ENCODE results near the gene SFXN4. TPM values are rescaled to one million over a fixed set of nuclear protein-coding genes. Genes with fewer than 3 reads are reported as not detected.

SFXN4 gene, protein sequence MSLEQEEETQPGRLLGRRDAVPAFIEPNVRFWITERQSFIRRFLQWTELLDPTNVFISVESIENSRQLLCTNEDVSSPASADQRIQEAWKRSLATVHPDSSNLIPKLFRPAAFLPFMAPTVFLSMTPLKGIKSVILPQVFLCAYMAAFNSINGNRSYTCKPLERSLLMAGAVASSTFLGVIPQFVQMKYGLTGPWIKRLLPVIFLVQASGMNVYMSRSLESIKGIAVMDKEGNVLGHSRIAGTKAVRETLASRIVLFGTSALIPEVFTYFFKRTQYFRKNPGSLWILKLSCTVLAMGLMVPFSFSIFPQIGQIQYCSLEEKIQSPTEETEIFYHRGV
- 21.9 TPM for total RNA-seq
- polyA plus RNA-seq (ENCODE audit: insufficient read depth, low read depth, low replicate concordance) = 59.7 TPM
- long read RNA-seq, donor 1, partial matches to known transcripts = 0 of 2 reads
- long read RNA-seq, donor 1, other reads (novel, unspliced or antisense) = 0 of 2 reads
- long read RNA-seq, donor 2, transcript SFXN4-201 (14 exons, 1,363 nt) = major isoform, 8 of 14 reads
- long read RNA-seq, donor 2, partial matches to known transcripts = 6 of 14 reads
- long read RNA-seq, donor 2, other reads (novel, unspliced or antisense) = 0 of 14 reads
- long read RNA-seq, donor 3, transcript SFXN4-201 (14 exons, 1,363 nt) = major isoform, 6 of 14 reads
- long read RNA-seq, donor 3, partial matches to known transcripts = 7 of 14 reads
- long read RNA-seq, donor 3, other reads (novel, unspliced or antisense) = 0 of 14 reads
- long read RNA-seq, donor 4, transcript SFXN4-201 (14 exons, 1,363 nt) = major isoform, 6 of 20 reads
- long read RNA-seq, donor 4, partial matches to known transcripts = 14 of 20 reads
- long read RNA-seq, donor 4, other reads (novel, unspliced or antisense) = 0 of 20 reads
- long read RNA-seq, donor 5 = 0 reads
- long read RNA-seq, donor 6, transcript SFXN4-201 (14 exons, 1,363 nt) = major isoform, 14 of 15 reads
- long read RNA-seq, donor 6, partial matches to known transcripts = 0 of 15 reads
- long read RNA-seq, donor 6, other reads (novel, unspliced or antisense) = 0 of 15 reads
- long read RNA-seq, donor 7, transcript SFXN4-201 (14 exons, 1,363 nt) = major isoform, 8 of 11 reads
- long read RNA-seq, donor 7, partial matches to known transcripts = 0 of 11 reads
- long read RNA-seq, donor 7, other reads (novel, unspliced or antisense) = 3 of 11 reads
- long read RNA-seq, donor 8, partial matches to known transcripts = 0 of 3 reads
- long read RNA-seq, donor 8, other reads (novel, unspliced or antisense) = 0 of 3 reads
- long read RNA-seq, donor 9, partial matches to known transcripts = 0 of 2 reads
- long read RNA-seq, donor 9, other reads (novel, unspliced or antisense) = 0 of 2 reads
- long read RNA-seq, donor 10, partial matches to known transcripts = 8 of 13 reads
- long read RNA-seq, donor 10, other reads (novel, unspliced or antisense) = 0 of 13 reads

DNA sequence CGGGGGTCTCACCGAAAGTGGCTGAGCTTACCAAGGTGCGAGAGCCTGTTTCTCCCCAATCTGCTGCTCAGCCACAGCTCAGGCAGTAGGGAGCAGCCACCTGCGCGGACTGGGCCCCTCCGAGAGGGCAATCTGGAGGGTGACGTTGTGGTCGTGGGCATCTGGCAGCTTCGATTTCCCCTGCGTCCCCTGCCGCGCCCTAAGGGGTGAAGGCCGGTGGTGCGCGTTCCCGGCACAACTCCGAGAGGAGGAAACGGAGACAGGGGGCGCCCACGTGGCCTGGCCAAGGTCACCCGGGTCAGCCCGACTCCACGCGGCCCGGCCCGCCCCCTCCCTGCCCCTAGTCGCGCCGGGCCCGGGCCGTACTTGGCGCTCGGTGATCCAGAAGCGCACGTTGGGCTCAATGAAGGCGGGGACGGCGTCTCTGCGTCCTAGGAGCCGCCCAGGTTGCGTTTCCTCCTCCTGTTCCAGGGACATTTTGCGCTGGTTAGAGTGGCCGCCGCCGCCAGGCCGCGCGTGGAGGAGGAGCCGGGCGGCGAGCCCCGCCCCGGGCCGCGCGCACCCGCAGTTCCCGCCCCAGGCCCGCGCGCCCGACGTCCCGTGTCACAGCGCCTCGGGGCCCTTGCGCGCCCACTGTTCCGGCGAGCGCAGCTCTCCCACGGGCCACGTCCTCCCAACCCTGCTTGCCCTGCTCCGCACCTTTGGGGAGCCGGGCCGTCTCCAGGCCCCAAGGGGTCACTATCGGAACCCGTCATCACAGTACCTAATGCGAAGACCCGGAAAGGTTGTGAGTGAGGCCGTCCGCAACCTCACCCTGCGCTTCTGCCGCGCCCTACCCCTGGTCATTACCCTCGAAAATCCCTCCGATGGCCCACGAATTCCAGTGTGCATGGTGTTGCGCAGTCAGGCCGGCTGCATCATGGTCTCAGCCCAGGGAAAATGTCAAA is at the start of gene SFXN4:
Gene SFXN4 (minus strand): TSS at position 544 of the 947 bp plus-strand sequence. CDS start 67 bp downstream, at position 477.
- H3K9me3 ChIP-seq (ENCODE audit: control insufficient read depth in 2 of 3, insufficient read depth in 1 of 3, low read length in 3 of 3) = no peaks in the 10 kb centered on the region
- DNase-seq (peak; percentile 69 to 93 (median 79)), FAIRE-seq (no peak)
- H3K36me3 ChIP-seq (ENCODE audit: control insufficient read depth in 2 of 3, insufficient read depth in 3 of 3, low read length in 3 of 3) = peaks cover 5 to 14% (median 7%) of the 10 kb centered on the region in 3 donors
- H3K27ac ChIP-seq (ENCODE audit: low read depth in 2 of 2, low read length in 2 of 2) = peak within 1 kb of the TSS; percentile 88 to 94
- intact Hi-C loops (cut with DNase I) = no loop called here
- H3K27me3 ChIP-seq (ENCODE audit: control insufficient read depth, insufficient read depth, low read length) = no peaks in the 10 kb centered on the region
- H3K9ac ChIP-seq (ENCODE audit: low read length in 3 of 3) = peak within 1 kb of the TSS; percentile 55 to 98 (median 88)
- peak within 1 kb of the TSS; percentile 70 to 87 (median 82) for H3K4me3 ChIP-seq (ENCODE audit: low read length in 3 of 3)
- TF ChIP-seq, protein P1, sequence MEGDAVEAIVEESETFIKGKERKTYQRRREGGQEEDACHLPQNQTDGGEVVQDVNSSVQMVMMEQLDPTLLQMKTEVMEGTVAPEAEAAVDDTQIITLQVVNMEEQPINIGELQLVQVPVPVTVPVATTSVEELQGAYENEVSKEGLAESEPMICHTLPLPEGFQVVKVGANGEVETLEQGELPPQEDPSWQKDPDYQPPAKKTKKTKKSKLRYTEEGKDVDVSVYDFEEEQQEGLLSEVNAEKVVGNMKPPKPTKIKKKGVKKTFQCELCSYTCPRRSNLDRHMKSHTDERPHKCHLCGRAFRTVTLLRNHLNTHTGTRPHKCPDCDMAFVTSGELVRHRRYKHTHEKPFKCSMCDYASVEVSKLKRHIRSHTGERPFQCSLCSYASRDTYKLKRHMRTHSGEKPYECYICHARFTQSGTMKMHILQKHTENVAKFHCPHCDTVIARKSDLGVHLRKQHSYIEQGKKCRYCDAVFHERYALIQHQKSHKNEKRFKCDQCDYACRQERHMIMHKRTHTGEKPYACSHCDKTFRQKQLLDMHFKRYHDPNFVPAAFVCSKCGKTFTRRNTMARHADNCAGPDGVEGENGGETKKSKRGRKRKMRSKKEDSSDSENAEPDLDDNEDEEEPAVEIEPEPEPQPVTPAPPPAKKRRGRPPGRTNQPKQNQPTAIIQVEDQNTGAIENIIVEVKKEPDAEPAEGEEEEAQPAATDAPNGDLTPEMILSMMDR (IDR thresholded peaks at IDR 0.05; ENCODE audit: borderline replicate concordance, extremely low read depth, insufficient read depth) = peak; percentile 8
- peaks cover 6 to 15% (median 7%) of the 10 kb centered on the region in 3 donors for H3K4me1 ChIP-seq (ENCODE audit: control insufficient read depth in 2 of 3, insufficient read depth in 2 of 3, low read depth in 1 of 3, low read length in 3 of 3)

GRCh38 chr10:119211625-119212441 is 46.3 kb upstream of the SFXN4 start:
- Histone ChIP-seq H3K27ac (ENCODE audit: low read depth in 2 of 2, low read length in 2 of 2) (peak overlapping the region in 1 of 2 donors; percentile 5), H3K36me3 (ENCODE audit: control insufficient read depth in 2 of 3, insufficient read depth in 3 of 3, low read length in 3 of 3) (no peaks in the 10 kb centered on the region), H3K4me3 (ENCODE audit: low read length in 3 of 3) (peak overlapping the region in 1 of 3 donors; percentile 21), H3K4me1 (ENCODE audit: control insufficient read depth in 2 of 3, insufficient read depth in 2 of 3, low read depth in 1 of 3, low read length in 3 of 3) (peaks cover 0 to 5% (median 2%) of the 10 kb centered on the region in 3 donors), H3K9me3 (ENCODE audit: control insufficient read depth in 2 of 3, insufficient read depth in 1 of 3, low read length in 3 of 3) (no peaks in the 10 kb centered on the region), H3K27me3 (ENCODE audit: control insufficient read depth, insufficient read depth, low read length) (no peaks in the 10 kb centered on the region), H3K9ac (ENCODE audit: low read length in 3 of 3) (peak overlapping the region in 1 of 3 donors; percentile 42)
- DNase-seq (peak in 1 of 5 donors; percentile 16), FAIRE-seq (no peak)
- intact Hi-C loops (cut with DNase I) = no loop called here
- TF ChIP-seq, protein P1 (IDR thresholded peaks at IDR 0.05; ENCODE audit: borderline replicate concordance, extremely low read depth, insufficient read depth) = no peak
